Measurements from ENCODE around the gene NCK2. TPM values are rescaled to one million over a fixed set of nuclear protein-coding genes. Genes with fewer than 3 reads are reported as not detected.

NCK2 gene
- total RNA-seq, 1 donor from 2014 or later = 45.9 TPM

GRCh38 chr2:105827351-105828096, 82.8 kb downstream of the NCK2 start:
- Histone ChIP-seq H3K4me3 (no peak overlapping the region), H3K27me3 (no peaks in the 10 kb centered on the region), H3K36me3 (no peaks in the 10 kb centered on the region), H3K4me1 (peaks cover 39% of the 10 kb centered on the region), H3K27ac (peak overlapping the region; percentile 3), H3K9me3 (no peaks in the 10 kb centered on the region)
- no peak for TF ChIP-seq CTCF (IDR thresholded peaks at IDR 0.05)
- TF ChIP-seq POLR2AphosphoS5 (IDR thresholded peaks at IDR 0.05; ENCODE audit: insufficient read depth in 1 of 2, low read depth in 1 of 2) = peak in 1 of 2 donors; percentile 81
- TF ChIP-seq POLR2A (IDR thresholded peaks at IDR 0.05) = no peak
- DNase-seq (ENCODE audit: extremely low spot score in 2 of 2) = no peak
- intact Hi-C loops (cut with DNase I) = no loop called here

DNA sequence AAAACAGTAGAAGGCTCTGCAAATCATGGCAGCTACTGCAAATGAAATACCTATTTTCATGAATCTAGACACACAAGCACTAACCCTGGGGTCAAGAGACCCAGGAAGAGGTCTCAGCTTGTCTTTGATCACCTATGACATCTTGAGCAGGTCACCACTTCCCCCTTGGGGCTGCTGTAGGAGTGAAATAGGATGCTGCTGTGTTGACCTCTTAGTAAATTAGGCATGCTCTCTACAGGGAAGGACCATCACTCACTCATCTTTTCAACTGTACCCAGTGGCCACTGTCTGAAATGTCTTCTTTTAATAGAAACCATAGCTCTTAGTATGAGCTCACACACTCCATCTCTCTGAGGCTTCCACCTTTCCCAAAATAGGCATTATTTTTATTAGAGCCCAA, 83.8 kb downstream of the NCK2 start:
- H3K9me3 ChIP-seq = no peaks in the 10 kb centered on the region
- H3K4me1 ChIP-seq = peaks cover 29% of the 10 kb centered on the region
- no peak for TF ChIP-seq POLR2AphosphoS5 (IDR thresholded peaks at IDR 0.05; ENCODE audit: insufficient read depth in 1 of 2, low read depth in 1 of 2)
- intact Hi-C loops (cut with DNase I) = no loop called here
- H3K36me3 ChIP-seq = no peaks in the 10 kb centered on the region
- peak overlapping the region; percentile 43 for H3K27ac ChIP-seq
- no peaks in the 10 kb centered on the region for H3K27me3 ChIP-seq
- no peak overlapping the region for H3K4me3 ChIP-seq
- no peak for DNase-seq (ENCODE audit: extremely low spot score in 2 of 2)

- no peak overlapping the region for H3K4me3 ChIP-seq
- H3K36me3 ChIP-seq = no peaks in the 10 kb centered on the region
- peaks cover 17% of the 10 kb centered on the region for H3K4me1 ChIP-seq
- no peak for DNase-seq (ENCODE audit: extremely low spot score in 2 of 2)
- no peaks in the 10 kb centered on the region for H3K27me3 ChIP-seq
- TF ChIP-seq CTCF (IDR thresholded peaks at IDR 0.05) = no peak
- no peaks in the 10 kb centered on the region for H3K9me3 ChIP-seq
- H3K27ac ChIP-seq = no peak overlapping the region
- intact Hi-C loops (cut with DNase I) = no loop called here
Observed at GRCh38 chr2:105834931-105835330, 90.2 kb downstream of the NCK2 start.

GRCh38 chr2:105836341-105836740, 91.6 kb downstream of the NCK2 start:
- Histone ChIP-seq H3K4me3 (no peak overlapping the region), H3K9me3 (no peaks in the 10 kb centered on the region), H3K27me3 (no peaks in the 10 kb centered on the region), H3K36me3 (no peaks in the 10 kb centered on the region), H3K27ac (no peak overlapping the region), H3K4me1 (peaks cover 28% of the 10 kb centered on the region)
- TF ChIP-seq POLR2A (IDR thresholded peaks at IDR 0.05) (no peak), CTCF (IDR thresholded peaks at IDR 0.05) (no peak), POLR2AphosphoS5 (IDR thresholded peaks at IDR 0.05; ENCODE audit: insufficient read depth in 1 of 2, low read depth in 1 of 2) (no peak)
- DNase-seq (ENCODE audit: extremely low spot score in 2 of 2) = no peak
- intact Hi-C loops (cut with DNase I) = no loop called here

DNA sequence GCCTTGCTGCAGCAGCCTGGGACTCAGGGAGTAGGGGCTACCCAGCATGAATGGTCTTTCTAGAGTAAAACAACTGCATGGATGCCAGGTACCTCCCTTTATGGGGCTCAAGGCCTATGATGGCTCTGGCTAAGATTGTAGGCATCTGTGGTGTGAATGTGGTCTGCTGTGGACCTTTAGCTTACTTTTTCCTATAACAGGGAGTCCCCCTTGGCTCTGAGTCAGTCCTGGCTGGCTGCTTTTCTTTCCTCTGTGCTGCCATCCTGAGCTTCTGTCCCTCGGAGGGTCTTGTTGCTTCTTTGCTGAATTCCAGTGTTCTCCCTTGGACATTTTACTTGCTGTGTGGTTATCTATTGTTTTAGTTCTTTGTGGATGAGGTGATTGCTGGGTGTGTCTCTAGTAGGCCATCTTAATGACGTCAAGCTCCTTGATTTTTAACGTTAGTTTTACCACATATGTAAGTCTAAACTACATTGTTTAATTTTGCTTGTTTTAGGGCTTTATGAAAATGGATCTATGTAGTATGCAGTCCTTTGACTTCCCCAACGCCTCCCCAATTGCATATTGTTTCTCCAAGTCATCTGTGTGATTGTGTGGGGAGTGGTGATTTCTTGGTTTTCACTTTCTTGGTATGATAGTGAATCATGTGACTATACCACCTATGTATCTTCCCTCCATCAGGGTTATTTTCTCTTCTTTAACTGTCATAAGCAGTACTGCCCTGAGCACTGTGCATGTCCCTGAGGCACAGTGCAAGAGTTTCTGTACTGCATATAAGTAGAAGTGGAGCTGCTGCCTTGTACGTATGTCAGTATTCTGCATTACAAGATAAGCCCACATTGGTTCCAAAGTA, 92.4 kb downstream of the NCK2 start:
- no peak for DNase-seq (ENCODE audit: extremely low spot score in 2 of 2)
- no peak overlapping the region for H3K4me3 ChIP-seq
- no peak for TF ChIP-seq POLR2AphosphoS5 (IDR thresholded peaks at IDR 0.05; ENCODE audit: insufficient read depth in 1 of 2, low read depth in 1 of 2)
- TF ChIP-seq CTCF (IDR thresholded peaks at IDR 0.05) = no peak
- no peak for TF ChIP-seq POLR2A (IDR thresholded peaks at IDR 0.05)
- H3K27me3 ChIP-seq = no peaks in the 10 kb centered on the region
- peaks cover 32% of the 10 kb centered on the region for H3K4me1 ChIP-seq
- intact Hi-C loops (cut with DNase I) = no loop called here
- H3K36me3 ChIP-seq = no peaks in the 10 kb centered on the region
- no peak overlapping the region for H3K27ac ChIP-seq
- H3K9me3 ChIP-seq = no peaks in the 10 kb centered on the region

All from vagina (tissue), 2 donors.